HepG2 (cell line): Measurements from ENCODE around the gene PRR30. TPM values are rescaled to one million over a fixed set of nuclear protein-coding genes. Genes with fewer than 3 reads are reported as not detected.

ENCODE experiments used
- ATAC-seq: fragments of 200-7000 bp; cut with Tn5 transposase; 3 replicates; pipeline ENCODE4 v1.9.1; 2020; ENCODE audit warnings: mild to moderate bottlenecking, moderate library complexity
- BruUV-seq: library from RNA; stranded (reverse); fragments of 400-500 nt; replicated peaks from 2 replicates; lab custom pipeline; 2021; lab: Mats Ljungman, UMichigan
- CTCF ChIA-PET: fragments of 300-600 bp; formaldehyde crosslinking; extraction: SDS; loops from one replicate; lab custom pipeline; 2021; ENCODE audit warnings: low total read pairs, inconsistent platforms, low intra/inter-chr PET ratio; lab: Yijun Ruan, JAX
- POLR2A ChIA-PET: fragments of 350-600 bp; sonication (Branson Sonifier 250); formaldehyde crosslinking; loops from one replicate; lab custom pipeline; 2020; ENCODE audit warnings: antibody characterized with exemption, inconsistent platforms; lab: Yijun Ruan, JAX
- DNase-seq: peaks from one replicate; pipeline ENCODE4 v3.0.0-alpha.2; 2015; ENCODE audit warnings: low spot score
- FAIRE-seq: peaks from 3 replicates; lab custom pipeline; 2011; peaks lifted over from hg19 to GRCh38; lab: Jason Lieb, UNC
- H2AFZ ChIP-seq: one replicate; pipeline ENCODE4 v1.6.1; 2011; ENCODE audit warnings: low read length, inconsistent platforms
- H3K27ac ChIP-seq: fragments of 300-600 bp; 3 replicates; pipeline ENCODE4 v1.8.0; 2011; ENCODE audit warnings: mixed run types, mild to moderate bottlenecking, mixed read lengths, low read length, inconsistent platforms; ENCODE audit not compliant: insufficient read depth; ENCODE audit errors: extremely low read length
- H3K27me3 ChIP-seq, 2 experiments: fragments of 200-600 bp in 1 of 2; 2 replicates in 1 of 2; 3 replicates in 1 of 2; pipeline versions ENCODE4 v1.6.0 to v1.8.0; 2011; ENCODE audit warnings: low read length in 2 of 2, mild to moderate bottlenecking in 2 of 2, moderate library complexity in 2 of 2, inconsistent platforms in 1 of 2; ENCODE audit not compliant: insufficient read depth in 2 of 2, control insufficient read depth in 1 of 2
- H3K36me3 ChIP-seq, 2 experiments: fragments of 200-600 bp in 1 of 2; replicated peaks in 1 of 2; 2 replicates in 1 of 2; 3 replicates in 1 of 2; pipeline versions ENCODE4 v1.5.1 to v1.8.0; 2011; ENCODE audit warnings: low read length in 2 of 2, inconsistent platforms in 1 of 2; ENCODE audit not compliant: insufficient read depth in 2 of 2, control insufficient read depth in 1 of 2
- H3K4me1 ChIP-seq: 2 replicates; pipeline ENCODE4 v1.5.1; 2012; ENCODE audit warnings: low read length, inconsistent platforms; ENCODE audit not compliant: insufficient read depth
- H3K4me2 ChIP-seq: 2 replicates; pipeline ENCODE4 v1.6.0; 2011; ENCODE audit warnings: low read depth, low read length, inconsistent platforms
- H3K4me3 ChIP-seq, 3 experiments: fragments of 200-600 bp in 1 of 3; sonication (generic), shearing (Covaris generic) in 1 of 3; replicated peaks in 1 of 3; 2 replicates each; pipeline ENCODE4 v1.5.1; 2011 to 2016; ENCODE audit warnings: low read length in 3 of 3, inconsistent platforms in 2 of 3, low read depth in 2 of 3, mild to moderate bottlenecking in 2 of 3, control low read depth in 1 of 3, mixed read lengths in 1 of 3; ENCODE audit not compliant: insufficient read depth in 1 of 3
- H3K79me2 ChIP-seq: one replicate; pipeline ENCODE4 v1.6.1; 2011; ENCODE audit warnings: low read length, inconsistent platforms; ENCODE audit not compliant: insufficient read depth
- H3K9ac ChIP-seq: 2 replicates; pipeline ENCODE4 v1.6.0; 2011; ENCODE audit warnings: mild to moderate bottlenecking, low read depth, low read length, inconsistent platforms; ENCODE audit not compliant: insufficient read depth
- H3K9me3 ChIP-seq: 2 replicates; pipeline ENCODE4 v1.5.1; 2012; ENCODE audit warnings: mild to moderate bottlenecking, low read length
- H4K20me1 ChIP-seq: 2 replicates; pipeline ENCODE4 v1.6.0; 2011; ENCODE audit warnings: inconsistent platforms, mild to moderate bottlenecking, low read length, moderate library complexity; ENCODE audit not compliant: insufficient read depth
- EED ChIP-seq: sonication (generic); formaldehyde crosslinking; IDR thresholded peaks from 2 replicates; pipeline ENCODE4 v1.5.0; 2020; ENCODE audit warnings: mild to moderate bottlenecking, missing genetic modification reagents
- KDM2A ChIP-seq: sonication (generic); formaldehyde crosslinking; IDR thresholded peaks from 2 replicates; pipeline ENCODE4 v1.4.0; 2020; ENCODE audit warnings: low read depth, missing genetic modification reagents, borderline replicate concordance
- KLF12 ChIP-seq: sonication (generic); formaldehyde crosslinking; IDR thresholded peaks from 2 replicates; pipeline ENCODE4 v1.4.0; 2020; ENCODE audit warnings: missing genetic modification reagents, borderline replicate concordance
- NCOA2 ChIP-seq: sonication (generic); formaldehyde crosslinking; IDR thresholded peaks from 2 replicates; pipeline ENCODE4 v1.8.0; 2022; ENCODE audit warnings: inconsistent platforms
- POGK ChIP-seq: sonication (generic); formaldehyde crosslinking; conservative IDR thresholded peaks from 2 replicates; pipeline ENCODE4 v1.8.0; 2022; ENCODE audit warnings: mild to moderate bottlenecking, moderate library complexity, missing genetic modification reagents
- SP2 ChIP-seq: sonication (generic); formaldehyde crosslinking; IDR thresholded peaks from 2 replicates; pipeline ENCODE4 v1.5.1; 2020; ENCODE audit warnings: mild to moderate bottlenecking, missing genetic modification reagents
- TBX2 ChIP-seq: sonication (generic); formaldehyde crosslinking; IDR thresholded peaks from 2 replicates; pipeline ENCODE4 v1.5.0; 2020; ENCODE audit warnings: missing genetic modification reagents, mild to moderate bottlenecking, borderline replicate concordance
- ZNF138 ChIP-seq: sonication (generic); formaldehyde crosslinking; IDR thresholded peaks from 2 replicates; pipeline ENCODE4 v1.5.0; 2020; ENCODE audit warnings: mild to moderate bottlenecking, low read depth, missing genetic modification reagents
- ZNF496 ChIP-seq: sonication (generic); formaldehyde crosslinking; IDR thresholded peaks from 2 replicates; pipeline ENCODE4 v1.8.1; 2023; ENCODE audit warnings: mild to moderate bottlenecking, moderate library complexity, missing genetic modification reagents; ENCODE audit not compliant: insufficient replicate concordance
- ZNF512 ChIP-seq: sonication (generic); formaldehyde crosslinking; IDR thresholded peaks from 2 replicates; pipeline ENCODE4 v1.4.0; 2020; ENCODE audit warnings: mild to moderate bottlenecking, missing genetic modification reagents
- ZNF770 ChIP-seq: sonication (generic); formaldehyde crosslinking; IDR thresholded peaks from 2 replicates; pipeline ENCODE4 v1.5.0; 2020; ENCODE audit warnings: mild to moderate bottlenecking, missing genetic modification reagents
- WGBS: methylation state at CpG from one replicate; pipeline ENCODE4 v1.1.6; 2017; ENCODE audit warnings: low lambda C conversion rate; 5-methylcytosine and 5-hydroxymethylcytosine counted together
- in situ Hi-C: cut with HindIII; loops from 2 replicates; pipeline ENCODE4 v1.10.0; 2017; ENCODE audit warnings: low pct_unique_long_range_greater_than_20kb; ENCODE audit not compliant: extremely low pct_ligation_motif_present
- intact Hi-C: fragments of 100-400 bp; cut with micrococcal nuclease; formaldehyde crosslinking; loops from one replicate; pipeline ENCODE4 v1.10.0; 2022; ENCODE audit not compliant: unreplicated experiment
- polyA plus RNA-seq, 8 experiments: library from polyadenylated mRNA; depleted of rRNA in 3 of 8; stranded (reverse) in 7 of 8; unstranded in 1 of 8; fragments of >200 nt; fragmentation: Illumina TruSeq in 4 of 8; extraction: Trizol in 4 of 8; gene quantifications; 2 replicates each; pipeline versions ENCODE4 v1.2.1 to v1.2.3, GENCODE V29; 2011 to 2016; ENCODE audit warnings: low read depth in 4 of 8, missing spikeins in 1 of 8, mixed read lengths in 1 of 8; ENCODE audit not compliant: insufficient read depth in 1 of 8
- total RNA-seq, 5 experiments: library from RNA; depleted of rRNA; stranded (reverse); fragments of >200 nt; fragmentation: Illumina TruSeq; extraction: Trizol; gene quantifications; 2 replicates each; pipeline ENCODE4 v1.2.3, GENCODE V29; 2016; ENCODE audit warnings: low read depth in 1 of 5
- TF ChIP-seq, protein P1 (sequence below): IDR thresholded peaks from 2 replicates; pipeline ENCODE4 v1.4.0; 2020; ENCODE audit warnings: mild to moderate bottlenecking, missing genetic modification reagents

PRR30 gene
- total and polyA plus RNA-seq, 2 of the 13 experiments (the other 11 are each of a cell fraction or from before 2014, with no cell fraction given): not detected

DNA sequence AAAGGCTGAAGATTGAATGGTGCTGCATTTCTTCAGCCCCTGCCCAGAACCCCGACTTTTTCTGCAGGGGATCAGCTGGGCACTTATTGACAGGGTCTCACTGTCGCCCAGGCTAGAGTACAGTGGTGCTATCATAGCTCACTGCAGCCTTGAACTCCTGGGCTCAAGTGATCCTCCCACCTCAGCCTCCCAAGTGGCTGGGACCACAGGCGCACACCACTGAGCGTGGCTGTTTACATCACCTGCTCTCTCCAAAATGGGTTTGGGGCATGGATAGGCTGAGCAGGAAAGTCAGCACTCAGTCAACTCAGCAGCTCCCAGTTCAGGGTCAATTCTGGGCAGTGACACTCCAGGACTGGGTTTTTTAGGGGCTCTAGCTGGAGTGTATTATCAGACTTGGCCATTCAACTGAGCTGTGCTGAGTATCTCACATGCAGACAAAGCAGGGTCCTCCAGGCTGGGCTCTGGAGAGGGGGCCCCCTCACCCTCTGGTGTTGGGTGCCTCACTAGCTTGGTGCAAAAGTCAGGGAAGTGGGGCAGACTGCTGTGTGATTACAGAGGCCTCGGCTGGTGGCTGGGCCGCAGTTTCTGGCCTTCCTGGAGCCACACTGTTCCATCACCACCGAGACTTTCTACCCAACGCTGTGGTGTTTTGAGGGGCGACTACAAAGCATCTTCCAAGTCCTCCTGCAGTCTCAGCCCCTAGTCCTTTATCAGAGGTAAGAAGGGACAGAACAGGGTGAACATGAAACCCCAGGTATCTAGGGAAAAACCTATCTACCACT lies 11.1 kb downstream of the PRR30 start:
- Histone ChIP-seq H3K36me3 (peaks cover 20 to 30% of the 10 kb centered on the region in 2 experiments), H3K27ac (no peak overlapping the region), H3K27me3 (peaks cover 0 to 8% of the 10 kb centered on the region in 2 experiments; a peak in 2 of 5 replicates), H3K4me1 (peaks cover 54% of the 10 kb centered on the region), H3K4me2 (no peak overlapping the region), H2AFZ (no peak overlapping the region), H4K20me1 (no peaks in the 10 kb centered on the region), H3K79me2 (peaks cover 8% of the 10 kb centered on the region), H3K9me3 (no peaks in the 10 kb centered on the region), H3K9ac (no peak overlapping the region), H3K4me3 (no peak overlapping the region)
- in situ Hi-C loops: no loop called here
- ChIA-PET CTCF (no interaction called here), POLR2A (interaction anchor here (1.3 kb wide), 1 partner anchor 67 kb away, joined by 3 read pairs; no protein-coding TSS in a partner anchor)
- DNase-seq: no peak
- intact Hi-C loops: no loop called here
- 95% methylated on average over 8 of the region's 9 CpGs for WGBS
- no peak for ATAC-seq
- no peak for FAIRE-seq
- BruUV-seq: no TSS peak
- TF ChIP-seq, protein P1, sequence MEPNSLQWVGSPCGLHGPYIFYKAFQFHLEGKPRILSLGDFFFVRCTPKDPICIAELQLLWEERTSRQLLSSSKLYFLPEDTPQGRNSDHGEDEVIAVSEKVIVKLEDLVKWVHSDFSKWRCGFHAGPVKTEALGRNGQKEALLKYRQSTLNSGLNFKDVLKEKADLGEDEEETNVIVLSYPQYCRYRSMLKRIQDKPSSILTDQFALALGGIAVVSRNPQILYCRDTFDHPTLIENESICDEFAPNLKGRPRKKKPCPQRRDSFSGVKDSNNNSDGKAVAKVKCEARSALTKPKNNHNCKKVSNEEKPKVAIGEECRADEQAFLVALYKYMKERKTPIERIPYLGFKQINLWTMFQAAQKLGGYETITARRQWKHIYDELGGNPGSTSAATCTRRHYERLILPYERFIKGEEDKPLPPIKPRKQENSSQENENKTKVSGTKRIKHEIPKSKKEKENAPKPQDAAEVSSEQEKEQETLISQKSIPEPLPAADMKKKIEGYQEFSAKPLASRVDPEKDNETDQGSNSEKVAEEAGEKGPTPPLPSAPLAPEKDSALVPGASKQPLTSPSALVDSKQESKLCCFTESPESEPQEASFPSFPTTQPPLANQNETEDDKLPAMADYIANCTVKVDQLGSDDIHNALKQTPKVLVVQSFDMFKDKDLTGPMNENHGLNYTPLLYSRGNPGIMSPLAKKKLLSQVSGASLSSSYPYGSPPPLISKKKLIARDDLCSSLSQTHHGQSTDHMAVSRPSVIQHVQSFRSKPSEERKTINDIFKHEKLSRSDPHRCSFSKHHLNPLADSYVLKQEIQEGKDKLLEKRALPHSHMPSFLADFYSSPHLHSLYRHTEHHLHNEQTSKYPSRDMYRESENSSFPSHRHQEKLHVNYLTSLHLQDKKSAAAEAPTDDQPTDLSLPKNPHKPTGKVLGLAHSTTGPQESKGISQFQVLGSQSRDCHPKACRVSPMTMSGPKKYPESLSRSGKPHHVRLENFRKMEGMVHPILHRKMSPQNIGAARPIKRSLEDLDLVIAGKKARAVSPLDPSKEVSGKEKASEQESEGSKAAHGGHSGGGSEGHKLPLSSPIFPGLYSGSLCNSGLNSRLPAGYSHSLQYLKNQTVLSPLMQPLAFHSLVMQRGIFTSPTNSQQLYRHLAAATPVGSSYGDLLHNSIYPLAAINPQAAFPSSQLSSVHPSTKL (CRISPR knock-in tag): no peak
- no peak for TF ChIP-seq POGK (CRISPR knock-in tag)
- no peak for TF ChIP-seq ZNF496 (CRISPR knock-in tag)
- TF ChIP-seq KLF12 (CRISPR knock-in tag): no peak
- peak; percentile 76 for TF ChIP-seq ZNF770 (CRISPR knock-in tag)
- peak; percentile 69; the same call in 1 of the 2 replicates for TF ChIP-seq EED (CRISPR knock-in tag)
- TF ChIP-seq TBX2 (CRISPR knock-in tag): peak; percentile 15; the same call in 1 of the 2 replicates
- TF ChIP-seq KDM2A (CRISPR knock-in tag): peak; percentile 42
- TF ChIP-seq ZNF512 (CRISPR knock-in tag): no peak
- TF ChIP-seq SP2 (CRISPR knock-in tag): no peak
- TF ChIP-seq ZNF138 (CRISPR knock-in tag): no peak
- TF ChIP-seq NCOA2: no peak
